Measurements from ENCODE around the gene ZNF608.

DNA sequence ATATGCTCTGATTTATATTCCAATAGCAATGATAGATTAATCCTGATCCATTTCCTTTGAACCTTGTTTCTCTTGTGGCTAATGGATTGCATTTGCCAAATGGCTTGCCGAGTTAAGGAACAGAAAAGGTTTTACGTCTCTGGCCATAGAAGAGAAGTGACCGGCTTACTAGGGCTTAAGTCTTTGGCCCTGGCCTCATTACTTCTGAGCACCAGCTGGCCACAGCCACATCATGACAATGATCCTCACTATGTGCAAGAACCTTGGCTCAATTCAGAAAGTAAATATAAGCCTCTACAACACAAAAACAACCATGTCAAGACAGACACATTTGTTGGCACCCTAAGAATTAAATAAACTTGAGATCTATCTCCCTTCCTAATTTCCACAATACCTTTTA lies 46.1 kb downstream of the ZNF608 start:
- TF ChIP-seq POLR2A (IDR thresholded peaks at IDR 0.05; ENCODE audit: extremely low read depth, insufficient read length), result no peak
- no peak for TF ChIP-seq CTCF (IDR thresholded peaks at IDR 0.05; ENCODE audit: low read depth, low read length)
- TF ChIP-seq MAX (IDR thresholded peaks at IDR 0.05; ENCODE audit: low read depth, low read length), result no peak
- TF ChIP-seq MYC (IDR thresholded peaks at IDR 0.05; ENCODE audit: low read depth, low read length), result no peak
